Fibroblast of peridontal ligament (primary cell): ENCODE measurements around the gene SRMS.

Experiments used
- DNase-seq: peaks from one replicate; pipeline ENCODE4 v3.0.0-alpha.2; 2010; ENCODE audit errors: extremely low read depth

Gene SRMS

GRCh38 chr20:63501818-63502670 lies 45.5 kb downstream of the SRMS start:
- DNase-seq, result no peak

GRCh38 chr20:63500902-63501817 lies 46.4 kb downstream of the SRMS start:
- DNase-seq, result no peak

- no peak for DNase-seq
Observed at GRCh38 chr20:63500151-63500901, 47.2 kb downstream of the SRMS start.

GRCh38 chr20:63499338-63499969 lies 48.1 kb downstream of the SRMS start:
- no peak for DNase-seq

- no peak for DNase-seq
Observed at GRCh38 chr20:63498960-63499337, 48.6 kb downstream of the SRMS start, which contains the start of gene EEF1A2. EEF1A2 (minus strand) TSS chr20:63499083; CDS start chr20:63497763, 1,320 bp downstream.

GRCh38 chr20:63497946-63498935 lies 49.3 kb downstream of the SRMS start:
- DNase-seq, result no peak

- no peak for DNase-seq
Observed at GRCh38 chr20:63497138-63497945, 50.2 kb downstream of the SRMS start.

GRCh38 chr20:63496596-63497120 lies 50.9 kb downstream of the SRMS start:
- DNase-seq, result no peak

- DNase-seq, result peak; percentile 26
Observed at GRCh38 chr20:63495741-63496595, 51.6 kb downstream of the SRMS start.

- DNase-seq, result no peak
Observed at GRCh38 chr20:63495167-63495720, 52.3 kb downstream of the SRMS start.

- DNase-seq, result no peak
Observed at GRCh38 chr20:63494420-63495166, 53.0 kb downstream of the SRMS start.

GRCh38 chr20:63494084-63494419 lies 53.5 kb downstream of the SRMS start:
- no peak for DNase-seq

GRCh38 chr20:63493563-63494020 lies 54.0 kb downstream of the SRMS start:
- no peak for DNase-seq

- DNase-seq, result no peak
Observed at GRCh38 chr20:63492982-63493381, 54.6 kb downstream of the SRMS start.

- no peak for DNase-seq
Observed at GRCh38 chr20:63492518-63492917, 55.0 kb downstream of the SRMS start.

GRCh38 chr20:63491635-63492230 lies 55.8 kb downstream of the SRMS start:
- DNase-seq, result no peak

GRCh38 chr20:63491078-63491477 lies 56.5 kb downstream of the SRMS start:
- DNase-seq, result no peak
